ENCODE results near the gene RNF145. TPM values are rescaled to one million over a fixed set of nuclear protein-coding genes. Genes with fewer than 3 reads are reported as not detected.
A peak's percentile ranks its signal among the peaks of the same experiment; 100 is the strongest.
"Not testable (repeated sequence)": the region's sequence is repeated elsewhere in the genome, so short reads cannot be mapped to it uniquely, and the experiment has no call there.

The RNF145 gene
- total and polyA plus RNA-seq, 10 of the 15 experiments (the other 5 are each of a cell fraction or from before 2014, with no cell fraction given) = 9.7 to 58.1 (median 38.2) TPM

GRCh38 chr5:159120446-159120845 lies 88.9 kb downstream of the RNF145 start:
- DNase-seq (ENCODE audit: low read depth, low spot score) = no peak
- peak; percentile 23 for FAIRE-seq
- no peak for TF ChIP-seq HSF1 (IDR thresholded peaks at IDR 0.05; ENCODE audit: low read depth, low read length)
- TF ChIP-seq SIX5 (IDR thresholded peaks at IDR 0.05; ENCODE audit: low read depth, low read length, severe bottlenecking) = no peak
- ChIA-PET SMC1A (ENCODE audit: uncharacterized antibody, unreplicated experiment) (interaction anchor here (0.8 to 1.0 kb wide), 3 partner anchors 12 to 36 kb away, joined by 3 to 4 read pairs (median 4); no protein-coding TSS in a partner anchor), CTCF (interaction anchor here (1.0 to 1.6 kb wide), 4 partner anchors 9 to 1045 kb away, joined by 3 to 7 read pairs (median 5); no protein-coding TSS in a partner anchor), RAD21 (ENCODE audit: unreplicated experiment) (interaction anchor here (1.3 kb wide), 1 partner anchor 946 kb away, joined by 5 read pairs; no protein-coding TSS in a partner anchor), POLR2A (interaction anchor here (1.2 kb wide), 1 partner anchor 15 kb away, joined by 3 read pairs; no protein-coding TSS in a partner anchor)
- peak; percentile 81 for ATAC-seq
- no peaks in the 10 kb centered on the region for H3K4me1 ChIP-seq (ENCODE audit: control insufficient read depth, insufficient read depth, low read length)
- H4K20me1 ChIP-seq (ENCODE audit: control insufficient read depth, insufficient read depth) = no peaks in the 10 kb centered on the region
- H3K4me3 ChIP-seq = no peak overlapping the region
- no peak overlapping the region for H2AFZ ChIP-seq (ENCODE audit: control insufficient read depth, low read depth, low read length)
- H3K9ac ChIP-seq (ENCODE audit: control insufficient read depth, insufficient read depth, low read length) = no peak overlapping the region
- BruUV-seq (replicated peaks) = no TSS peak
- no peak overlapping the region for H3K4me2 ChIP-seq (ENCODE audit: control insufficient read depth, insufficient read depth)
- H3K9me3 ChIP-seq (replicated peaks; ENCODE audit: control insufficient read depth, insufficient read depth, low read length) = no peaks in the 10 kb centered on the region; the same call in 2 of the 3 replicates
- in situ Hi-C loops (cut with MboI) (no loop called here), intact Hi-C loops (cut with micrococcal nuclease; ENCODE audit: unreplicated experiment) (no loop called here)
- H3K36me3 ChIP-seq (ENCODE audit: control insufficient read depth in 2 of 2, insufficient read depth in 2 of 2, low read length in 1 of 2) = no peaks in the 10 kb centered on the region
- H3K27ac ChIP-seq (ENCODE audit: control insufficient read depth, insufficient read depth) = no peak overlapping the region
- 21% methylated on average over 4 of the region's 4 CpGs for WGBS (ENCODE audit: insufficient coverage, insufficient replicate concordance, low lambda C conversion rate, missing lambda C conversion rate)
- H3K79me2 ChIP-seq (ENCODE audit: control insufficient read depth, insufficient read depth, low read length) = no peaks in the 10 kb centered on the region
- H3K27me3 ChIP-seq (replicated peaks in 1 of 2; ENCODE audit: control insufficient read depth in 2 of 2, insufficient read depth in 2 of 2, low read length in 1 of 2) = no peaks in the 10 kb centered on the region

GRCh38 chr5:159119842-159120241 lies 89.5 kb downstream of the RNF145 start:
- H3K27me3 ChIP-seq (replicated peaks in 1 of 2; ENCODE audit: control insufficient read depth in 2 of 2, insufficient read depth in 2 of 2, low read length in 1 of 2); BruUV-seq (replicated peaks); H3K4me2 ChIP-seq (ENCODE audit: control insufficient read depth, insufficient read depth); H3K4me1 ChIP-seq (ENCODE audit: control insufficient read depth, insufficient read depth, low read length); H3K36me3 ChIP-seq (ENCODE audit: control insufficient read depth in 2 of 2, insufficient read depth in 2 of 2, low read length in 1 of 2); in situ Hi-C loops (cut with MboI); H3K9me3 ChIP-seq (replicated peaks; ENCODE audit: control insufficient read depth, insufficient read depth, low read length); H4K20me1 ChIP-seq (ENCODE audit: control insufficient read depth, insufficient read depth); ATAC-seq; H3K4me3 ChIP-seq; FAIRE-seq; H3K79me2 ChIP-seq (ENCODE audit: control insufficient read depth, insufficient read depth, low read length); DNase-seq (ENCODE audit: low read depth, low spot score); intact Hi-C loops (cut with micrococcal nuclease; ENCODE audit: unreplicated experiment); H3K27ac ChIP-seq (ENCODE audit: control insufficient read depth, insufficient read depth); H3K9ac ChIP-seq (ENCODE audit: control insufficient read depth, insufficient read depth, low read length); H2AFZ ChIP-seq (ENCODE audit: control insufficient read depth, low read depth, low read length): not testable (repeated sequence)
- ChIA-PET SMC1A (ENCODE audit: uncharacterized antibody, unreplicated experiment) (interaction anchor here (0.8 to 1.2 kb wide), 4 partner anchors 13 to 424 kb away, joined by 3 to 4 read pairs (median 4); no protein-coding TSS in a partner anchor), CTCF (interaction anchor here (1.0 to 1.6 kb wide), 4 partner anchors 10 to 1045 kb away, joined by 3 to 7 read pairs (median 5); no protein-coding TSS in a partner anchor), RAD21 (ENCODE audit: unreplicated experiment) (interaction anchor here (1.3 kb wide), 1 partner anchor 945 kb away, joined by 5 read pairs; no protein-coding TSS in a partner anchor), POLR2A (interaction anchor here (1.2 kb wide), 1 partner anchor 14 kb away, joined by 3 read pairs; no protein-coding TSS in a partner anchor)
- 61% methylated on average over 4 of the region's 4 CpGs for WGBS (ENCODE audit: insufficient coverage, insufficient replicate concordance, low lambda C conversion rate, missing lambda C conversion rate)

GRCh38 chr5:159118958-159119659 lies 90.2 kb downstream of the RNF145 start:
- ChIA-PET POLR2A (interaction anchor here (1.2 kb wide), 1 partner anchor 13 kb away, joined by 3 read pairs; no protein-coding TSS in a partner anchor), SMC1A (ENCODE audit: uncharacterized antibody, unreplicated experiment) (interaction anchor here (1.2 kb wide), 1 partner anchor 423 kb away, joined by 4 read pairs; no protein-coding TSS in a partner anchor), CTCF (interaction anchor here (1.1 to 1.7 kb wide), 3 partner anchors 10 to 1044 kb away, joined by 3 to 11 read pairs (median 6); no protein-coding TSS in a partner anchor), RAD21 (ENCODE audit: unreplicated experiment) (interaction anchor here (1.3 to 2.1 kb wide), 2 partner anchors 12 to 945 kb away, joined by 5 to 9 read pairs; no protein-coding TSS in a partner anchor)
- DNase-seq (ENCODE audit: low read depth, low spot score); in situ Hi-C loops (cut with MboI); H3K4me1 ChIP-seq (ENCODE audit: control insufficient read depth, insufficient read depth, low read length); H2AFZ ChIP-seq (ENCODE audit: control insufficient read depth, low read depth, low read length); H4K20me1 ChIP-seq (ENCODE audit: control insufficient read depth, insufficient read depth); FAIRE-seq; H3K4me2 ChIP-seq (ENCODE audit: control insufficient read depth, insufficient read depth); H3K79me2 ChIP-seq (ENCODE audit: control insufficient read depth, insufficient read depth, low read length); intact Hi-C loops (cut with micrococcal nuclease; ENCODE audit: unreplicated experiment); H3K36me3 ChIP-seq (ENCODE audit: control insufficient read depth in 2 of 2, insufficient read depth in 2 of 2, low read length in 1 of 2); H3K9me3 ChIP-seq (replicated peaks; ENCODE audit: control insufficient read depth, insufficient read depth, low read length); H3K27me3 ChIP-seq (replicated peaks in 1 of 2; ENCODE audit: control insufficient read depth in 2 of 2, insufficient read depth in 2 of 2, low read length in 1 of 2); H3K4me3 ChIP-seq; H3K27ac ChIP-seq (ENCODE audit: control insufficient read depth, insufficient read depth); H3K9ac ChIP-seq (ENCODE audit: control insufficient read depth, insufficient read depth, low read length); ATAC-seq; BruUV-seq (replicated peaks): not testable (repeated sequence)
- WGBS (ENCODE audit: insufficient coverage, insufficient replicate concordance, low lambda C conversion rate, missing lambda C conversion rate) = 91% methylated on average over 26 of the region's 39 CpGs
